Measurements from ENCODE around the gene HDAC9.
"Not testable (repeated sequence)": the region's sequence is repeated elsewhere in the genome, so short reads cannot be mapped to it uniquely, and the experiment has no call there.

HDAC9 gene

GRCh38 chr7:18724318-18724717 lies 228.8 kb downstream of the HDAC9 start:
- Histone ChIP-seq H4K8ac (ENCODE audit: low read depth, low read length) (no peak overlapping the region), H2BK15ac (replicated peaks; ENCODE audit: low read depth) (no peak overlapping the region), H3K36me3 (ENCODE audit: control insufficient read depth, insufficient read depth, low read length) (no peaks in the 10 kb centered on the region), H3K23ac (ENCODE audit: low read length) (no peak overlapping the region), H3K79me2 (ENCODE audit: control insufficient read depth, insufficient read depth, low read length) (no peaks in the 10 kb centered on the region), H4K5ac (ENCODE audit: low read length) (no peak overlapping the region), H2BK120ac (ENCODE audit: low read depth, low read length) (no peak overlapping the region), H3K27ac (ENCODE audit: low read depth, low read length) (no peak overlapping the region), H2AK5ac (ENCODE audit: low read length) (no peak overlapping the region), H3K9ac (ENCODE audit: low read length) (no peak overlapping the region), H3K56ac (ENCODE audit: low read length) (no peak overlapping the region), H3K4ac (ENCODE audit: low read depth, low read length) (no peak overlapping the region), H3K18ac (ENCODE audit: low read length) (no peak overlapping the region), H3K4me2 (ENCODE audit: low read length) (no peak overlapping the region), H3K4me1 (ENCODE audit: control insufficient read depth, low read depth, low read length) (no peaks in the 10 kb centered on the region), H3K79me1 (ENCODE audit: low read length) (no peaks in the 10 kb centered on the region), H2BK5ac (ENCODE audit: low read length) (no peak overlapping the region), H3K27me3 (ENCODE audit: insufficient read depth, low read length, poor library complexity) (no peaks in the 10 kb centered on the region), H3K4me3 (ENCODE audit: low read length) (no peak overlapping the region)
- WGBS (ENCODE audit: extremely low coverage, insufficient coverage, low lambda C conversion rate): no CpG with 5 or more reads among the region's 2 CpGs
- no peak for DNase-seq

DNA sequence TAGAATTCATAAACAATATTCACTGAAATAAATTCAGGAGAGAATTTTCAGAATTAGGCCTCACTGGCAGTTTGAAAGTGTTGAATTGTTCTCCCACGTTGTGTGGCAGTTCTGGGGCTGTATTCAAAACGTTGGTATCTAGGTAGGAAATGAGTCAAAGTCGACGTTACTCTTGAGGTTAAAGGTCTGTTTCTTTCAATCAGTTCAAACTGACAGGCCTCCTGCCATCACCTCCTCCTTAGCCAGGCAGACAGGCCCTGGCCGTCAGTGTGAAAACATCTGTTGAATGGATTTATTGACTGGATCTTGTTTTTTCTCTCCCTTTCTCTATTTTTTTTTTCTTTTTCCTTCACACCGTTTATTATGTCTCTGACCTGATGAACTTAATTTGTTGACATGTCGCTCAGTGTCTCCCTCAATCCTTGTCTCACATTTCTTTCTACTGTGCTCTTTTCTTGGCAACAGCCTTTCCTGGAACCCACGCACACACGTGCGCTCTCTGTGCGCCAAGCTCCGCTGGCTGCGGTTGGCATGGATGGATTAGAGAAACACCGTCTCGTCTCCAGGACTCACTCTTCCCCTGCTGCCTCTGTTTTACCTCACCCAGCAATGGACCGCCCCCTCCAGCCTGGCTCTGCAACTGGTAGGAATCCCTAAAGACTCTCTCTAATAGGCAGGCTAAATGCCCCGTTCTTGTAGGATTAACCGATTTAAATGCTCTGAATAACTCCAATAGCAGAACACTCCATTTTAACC lies 231.7 kb downstream of the HDAC9 start:
- Histone ChIP-seq H3K4me1 (ENCODE audit: control insufficient read depth, low read depth, low read length) (no peaks in the 10 kb centered on the region), H2BK120ac (ENCODE audit: low read depth, low read length) (no peak overlapping the region), H3K79me1 (ENCODE audit: low read length) (no peaks in the 10 kb centered on the region), H3K36me3 (ENCODE audit: control insufficient read depth, insufficient read depth, low read length) (no peaks in the 10 kb centered on the region), H3K27me3 (ENCODE audit: insufficient read depth, low read length, poor library complexity) (no peaks in the 10 kb centered on the region), H4K5ac (ENCODE audit: low read length) (no peak overlapping the region), H3K56ac (ENCODE audit: low read length) (no peak overlapping the region), H2BK5ac (ENCODE audit: low read length) (no peak overlapping the region), H3K79me2 (ENCODE audit: control insufficient read depth, insufficient read depth, low read length) (no peaks in the 10 kb centered on the region), H4K8ac (ENCODE audit: low read depth, low read length) (no peak overlapping the region), H3K18ac (ENCODE audit: low read length) (no peak overlapping the region), H3K4me3 (ENCODE audit: low read length) (no peak overlapping the region), H3K23ac (ENCODE audit: low read length) (no peak overlapping the region), H3K4me2 (ENCODE audit: low read length) (no peak overlapping the region), H3K9ac (ENCODE audit: low read length) (no peak overlapping the region), H3K27ac (ENCODE audit: low read depth, low read length) (no peak overlapping the region), H2BK15ac (replicated peaks; ENCODE audit: low read depth) (no peak overlapping the region), H3K4ac (ENCODE audit: low read depth, low read length) (no peak overlapping the region), H2AK5ac (ENCODE audit: low read length) (no peak overlapping the region)
- no CpG with 5 or more reads among the region's 18 CpGs for WGBS (ENCODE audit: extremely low coverage, insufficient coverage, low lambda C conversion rate)
- DNase-seq: no peak

GRCh38 chr7:18736012-18736411 lies 240.5 kb downstream of the HDAC9 start:
- H2AK5ac ChIP-seq (ENCODE audit: low read length): not testable (repeated sequence)

GRCh38 chr7:18740579-18740988 lies 245.0 kb downstream of the HDAC9 start:
- Histone ChIP-seq H2BK5ac (ENCODE audit: low read length) (no peak overlapping the region), H3K23ac (ENCODE audit: low read length) (no peak overlapping the region), H2AK5ac (ENCODE audit: low read length) (no peak overlapping the region), H3K79me2 (ENCODE audit: control insufficient read depth, insufficient read depth, low read length) (no peaks in the 10 kb centered on the region), H3K18ac (ENCODE audit: low read length) (no peak overlapping the region), H3K56ac (ENCODE audit: low read length) (no peak overlapping the region), H3K36me3 (ENCODE audit: control insufficient read depth, insufficient read depth, low read length) (no peaks in the 10 kb centered on the region), H3K4me1 (ENCODE audit: control insufficient read depth, low read depth, low read length) (no peaks in the 10 kb centered on the region), H3K27ac (ENCODE audit: low read depth, low read length) (no peak overlapping the region), H3K27me3 (ENCODE audit: insufficient read depth, low read length, poor library complexity) (no peaks in the 10 kb centered on the region), H3K4me3 (ENCODE audit: low read length) (no peak overlapping the region), H2BK120ac (ENCODE audit: low read depth, low read length) (no peak overlapping the region), H2BK15ac (replicated peaks; ENCODE audit: low read depth) (no peak overlapping the region), H3K4me2 (ENCODE audit: low read length) (no peak overlapping the region), H4K8ac (ENCODE audit: low read depth, low read length) (no peak overlapping the region), H3K79me1 (ENCODE audit: low read length) (no peaks in the 10 kb centered on the region), H3K4ac (ENCODE audit: low read depth, low read length) (no peak overlapping the region), H4K5ac (ENCODE audit: low read length) (no peak overlapping the region), H3K9ac (ENCODE audit: low read length) (no peak overlapping the region)
- DNase-seq: no peak

More at GRCh38 chr7:18736012-18736411, 240.5 kb downstream of the HDAC9 start:
- not testable (repeated sequence) for H3K23ac ChIP-seq (ENCODE audit: low read length); H3K9ac ChIP-seq (ENCODE audit: low read length); H4K8ac ChIP-seq (ENCODE audit: low read depth, low read length); H3K79me2 ChIP-seq (ENCODE audit: control insufficient read depth, insufficient read depth, low read length); H4K5ac ChIP-seq (ENCODE audit: low read length); H2BK5ac ChIP-seq (ENCODE audit: low read length); H3K18ac ChIP-seq (ENCODE audit: low read length); H3K56ac ChIP-seq (ENCODE audit: low read length); H3K4me3 ChIP-seq (ENCODE audit: low read length); H3K79me1 ChIP-seq (ENCODE audit: low read length); H3K4ac ChIP-seq (ENCODE audit: low read depth, low read length); H3K36me3 ChIP-seq (ENCODE audit: control insufficient read depth, insufficient read depth, low read length); H2BK120ac ChIP-seq (ENCODE audit: low read depth, low read length); DNase-seq; H3K4me1 ChIP-seq (ENCODE audit: control insufficient read depth, low read depth, low read length); H2BK15ac ChIP-seq (replicated peaks; ENCODE audit: low read depth); H3K27me3 ChIP-seq (ENCODE audit: insufficient read depth, low read length, poor library complexity); H3K4me2 ChIP-seq (ENCODE audit: low read length); H3K27ac ChIP-seq (ENCODE audit: low read depth, low read length)
- no CpG with 5 or more reads among the region's 2 CpGs for WGBS (ENCODE audit: extremely low coverage, insufficient coverage, low lambda C conversion rate)

DNA sequence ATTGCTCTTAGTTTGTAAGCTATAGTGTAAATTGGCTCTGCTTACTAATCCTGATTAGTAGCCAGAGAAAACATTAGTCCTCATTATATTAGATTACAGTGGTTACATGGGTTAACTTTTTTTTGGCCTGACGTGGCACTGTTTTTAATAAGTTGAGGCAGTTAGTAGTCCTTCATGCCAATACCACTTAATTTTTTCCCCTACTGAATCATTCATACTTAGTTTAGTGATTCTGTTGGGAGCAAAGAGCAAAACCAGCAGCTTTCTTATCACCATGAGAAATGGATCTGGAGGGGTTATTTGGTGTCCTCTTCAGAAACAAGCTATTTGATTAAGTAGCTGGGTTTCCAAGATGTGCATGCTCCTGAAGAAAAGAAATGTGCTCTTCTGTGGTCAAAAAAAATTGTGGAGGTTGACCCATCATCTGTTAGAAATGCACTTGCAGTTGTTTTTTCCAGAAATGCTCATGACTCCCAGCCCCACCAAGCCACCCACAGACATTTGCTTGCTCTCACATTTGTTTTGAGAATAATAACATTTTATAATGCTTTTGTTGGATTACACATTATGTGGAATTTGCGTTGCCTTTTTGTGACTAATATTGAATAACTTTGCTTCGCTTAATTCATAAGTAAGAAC lies 258.5 kb downstream of the HDAC9 start:
- Histone ChIP-seq H3K4me2 (ENCODE audit: low read length) (no peak overlapping the region), H3K27ac (ENCODE audit: low read depth, low read length) (no peak overlapping the region), H3K36me3 (ENCODE audit: control insufficient read depth, insufficient read depth, low read length) (no peaks in the 10 kb centered on the region), H3K18ac (ENCODE audit: low read length) (no peak overlapping the region), H3K4ac (ENCODE audit: low read depth, low read length) (no peak overlapping the region), H2AK5ac (ENCODE audit: low read length) (no peak overlapping the region), H3K27me3 (ENCODE audit: insufficient read depth, low read length, poor library complexity) (no peaks in the 10 kb centered on the region), H3K4me1 (ENCODE audit: control insufficient read depth, low read depth, low read length) (no peaks in the 10 kb centered on the region), H4K5ac (ENCODE audit: low read length) (no peak overlapping the region), H3K23ac (ENCODE audit: low read length) (no peak overlapping the region), H3K79me2 (ENCODE audit: control insufficient read depth, insufficient read depth, low read length) (no peaks in the 10 kb centered on the region), H2BK5ac (ENCODE audit: low read length) (no peak overlapping the region), H2BK15ac (replicated peaks; ENCODE audit: low read depth) (no peak overlapping the region), H2BK120ac (ENCODE audit: low read depth, low read length) (no peak overlapping the region), H4K8ac (ENCODE audit: low read depth, low read length) (no peak overlapping the region), H3K79me1 (ENCODE audit: low read length) (no peaks in the 10 kb centered on the region), H3K56ac (ENCODE audit: low read length) (no peak overlapping the region), H3K4me3 (ENCODE audit: low read length) (no peak overlapping the region), H3K9ac (ENCODE audit: low read length) (no peak overlapping the region)
- no peak for DNase-seq
- no CpG with 5 or more reads among the region's 3 CpGs for WGBS (ENCODE audit: extremely low coverage, insufficient coverage, low lambda C conversion rate)

- no peak for DNase-seq
- H4K8ac ChIP-seq (ENCODE audit: low read depth, low read length): no peak overlapping the region
- no peak overlapping the region for H3K56ac ChIP-seq (ENCODE audit: low read length)
- H3K27me3 ChIP-seq (ENCODE audit: insufficient read depth, low read length, poor library complexity): no peaks in the 10 kb centered on the region
- no peaks in the 10 kb centered on the region for H3K79me1 ChIP-seq (ENCODE audit: low read length)
- no peak overlapping the region for H3K4me2 ChIP-seq (ENCODE audit: low read length)
- no peak overlapping the region for H2BK120ac ChIP-seq (ENCODE audit: low read depth, low read length)
- no peak overlapping the region for H2AK5ac ChIP-seq (ENCODE audit: low read length)
- no peak overlapping the region for H4K5ac ChIP-seq (ENCODE audit: low read length)
- H3K36me3 ChIP-seq (ENCODE audit: control insufficient read depth, insufficient read depth, low read length): no peaks in the 10 kb centered on the region
- H3K23ac ChIP-seq (ENCODE audit: low read length): no peak overlapping the region
- no peak overlapping the region for H3K27ac ChIP-seq (ENCODE audit: low read depth, low read length)
- no peak overlapping the region for H3K18ac ChIP-seq (ENCODE audit: low read length)
- no peak overlapping the region for H2BK5ac ChIP-seq (ENCODE audit: low read length)
- H2BK15ac ChIP-seq (replicated peaks; ENCODE audit: low read depth): no peak overlapping the region
- no peak overlapping the region for H3K9ac ChIP-seq (ENCODE audit: low read length)
- no peaks in the 10 kb centered on the region for H3K79me2 ChIP-seq (ENCODE audit: control insufficient read depth, insufficient read depth, low read length)
- WGBS (ENCODE audit: extremely low coverage, insufficient coverage, low lambda C conversion rate): no CpG with 5 or more reads among the region's 2 CpGs
- H3K4me1 ChIP-seq (ENCODE audit: control insufficient read depth, low read depth, low read length): no peaks in the 10 kb centered on the region
- H3K4me3 ChIP-seq (ENCODE audit: low read length): no peak overlapping the region
- H3K4ac ChIP-seq (ENCODE audit: low read depth, low read length): no peak overlapping the region
These were observed 259.2 kb downstream of the HDAC9 start for GRCh38 chr7:18754766-18755165.

All from mesendoderm (in vitro differentiated cells).